HG03135 (cell line): ENCODE results near the gene VPS18.

Experiments
- ATAC-seq: cut with Tn5 transposase; IDR thresholded peaks from one replicate; pipeline ENCODE4 v1.9.1; 2021; ENCODE audit warnings: mild to moderate bottlenecking, moderate library complexity; ENCODE audit not compliant: unreplicated experiment

VPS18 gene

DNA sequence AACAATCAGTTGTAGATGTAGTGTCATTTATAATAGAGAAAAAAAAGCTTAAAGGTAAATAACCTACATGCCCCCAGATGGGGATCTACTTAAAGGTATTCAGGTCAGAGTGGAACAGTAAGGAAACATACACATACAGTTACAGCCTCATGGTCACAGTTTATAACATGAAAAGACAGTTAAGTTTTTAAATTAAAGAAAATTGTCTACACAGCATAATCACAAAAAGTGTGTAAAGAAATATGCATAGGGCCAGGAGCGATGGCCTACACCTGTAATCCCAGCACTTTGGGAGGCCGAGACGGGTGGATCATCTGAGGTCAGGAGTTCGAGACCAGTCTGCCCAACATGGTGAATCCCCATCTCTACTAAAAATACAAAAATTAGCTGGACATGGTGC, 27.1 kb upstream of the VPS18 start:
- no peak for ATAC-seq

GRCh38 chr15:40869686-40870085, 24.6 kb upstream of the VPS18 start:
- no peak for ATAC-seq

GRCh38 chr15:40870716-40871115, 23.5 kb upstream of the VPS18 start:
- ATAC-seq, result no peak

- ATAC-seq, result no peak
Measured at GRCh38 chr15:40871749-40872617, 22.3 kb upstream of the VPS18 start.

GRCh38 chr15:40872791-40873693, 21.2 kb upstream of the VPS18 start:
- ATAC-seq, result peak; percentile 4

- ATAC-seq, result peak; percentile 51
Measured at GRCh38 chr15:40873694-40874561, 20.3 kb upstream of the VPS18 start, which contains the start of gene RHOV. Gene RHOV (minus strand): TSS chr15:40874234. CDS start chr15:40874139, 95 bp downstream.

DNA sequence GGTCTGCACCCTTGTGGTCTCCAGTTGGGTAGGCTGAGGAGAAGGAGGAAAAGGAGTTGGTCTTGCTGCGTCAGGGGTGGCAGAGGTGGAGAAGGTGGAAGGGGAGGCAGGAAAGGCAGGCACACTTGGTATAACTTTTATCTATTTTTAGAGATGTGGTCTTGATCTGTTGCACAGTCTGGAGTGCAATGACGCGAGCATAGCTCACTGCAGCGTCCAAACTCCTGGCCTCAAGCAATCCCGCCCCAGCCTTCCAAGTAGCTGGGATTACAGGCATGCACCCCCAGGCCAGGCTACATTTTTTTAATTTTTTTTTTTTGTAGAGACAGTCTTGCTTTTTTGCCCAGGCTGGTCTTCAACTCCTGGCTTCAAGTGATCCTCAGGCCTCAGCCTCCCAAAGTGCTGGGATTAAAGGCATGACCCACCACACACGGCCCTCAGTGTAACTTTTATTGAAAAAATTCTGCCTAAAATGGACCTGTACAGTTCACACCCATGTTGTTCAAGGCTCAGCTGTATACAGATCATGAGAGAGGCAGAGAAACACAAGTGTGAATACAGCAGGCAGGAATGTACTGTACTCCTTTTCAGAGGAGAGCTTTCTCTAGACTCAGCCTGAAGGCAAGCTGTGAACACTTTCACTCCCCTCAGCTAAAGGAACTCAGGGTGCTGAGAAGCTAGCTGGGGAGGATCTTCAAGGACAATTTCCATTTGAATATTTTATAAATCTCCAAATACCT, 18.1 kb upstream of the VPS18 start:
- ATAC-seq, result no peak

DNA sequence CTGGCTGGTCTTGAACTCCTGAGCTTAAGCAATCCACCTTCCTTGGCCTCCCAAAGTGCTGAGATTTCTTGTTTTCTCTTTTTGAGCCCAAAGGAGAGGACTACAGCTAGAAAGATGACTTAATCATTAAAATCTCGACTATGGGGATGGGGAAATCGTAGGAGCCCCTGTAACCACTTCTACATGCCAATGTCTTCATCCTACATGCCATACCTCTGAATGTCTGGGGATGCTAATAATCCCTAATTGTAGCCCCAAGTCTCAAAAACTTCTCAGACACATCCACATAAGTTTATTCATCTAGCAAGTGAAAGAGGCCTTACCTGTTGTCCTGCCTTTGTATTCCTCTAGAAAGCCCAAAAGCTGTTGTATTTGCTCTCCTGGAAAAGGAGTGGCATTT, 16.6 kb upstream of the VPS18 start:
- ATAC-seq, result no peak

- ATAC-seq, result no peak
Measured at GRCh38 chr15:40878785-40879184, 15.5 kb upstream of the VPS18 start.

GRCh38 chr15:40879609-40880008, 14.6 kb upstream of the VPS18 start:
- no peak for ATAC-seq

GRCh38 chr15:40881351-40881750, 12.9 kb upstream of the VPS18 start:
- ATAC-seq, result no peak

- no peak for ATAC-seq
Measured at GRCh38 chr15:40886586-40886985, 7.7 kb upstream of the VPS18 start.

- no peak for ATAC-seq
Measured at GRCh38 chr15:40889112-40889511, 5.1 kb upstream of the VPS18 start.

DNA sequence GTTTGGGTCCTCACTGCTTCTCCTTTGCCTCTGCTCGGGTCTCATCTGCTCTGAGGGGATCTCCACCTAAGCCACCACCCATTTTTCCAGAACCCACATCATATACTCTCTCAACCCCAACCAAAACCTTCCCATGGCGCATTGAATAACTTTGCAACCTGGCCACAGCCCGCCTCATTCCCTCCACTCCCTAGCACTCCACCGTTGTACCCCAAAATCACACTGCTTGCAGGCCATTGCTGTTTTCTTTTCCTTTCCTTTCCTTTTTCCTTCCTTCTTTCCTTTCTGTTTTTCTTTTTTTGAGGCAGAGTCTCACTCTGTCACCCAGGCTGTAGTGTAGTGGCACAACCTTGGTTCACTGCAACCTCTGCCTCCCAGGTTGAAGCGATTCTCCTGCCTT, 3.1 kb upstream of the VPS18 start:
- no peak for ATAC-seq

DNA sequence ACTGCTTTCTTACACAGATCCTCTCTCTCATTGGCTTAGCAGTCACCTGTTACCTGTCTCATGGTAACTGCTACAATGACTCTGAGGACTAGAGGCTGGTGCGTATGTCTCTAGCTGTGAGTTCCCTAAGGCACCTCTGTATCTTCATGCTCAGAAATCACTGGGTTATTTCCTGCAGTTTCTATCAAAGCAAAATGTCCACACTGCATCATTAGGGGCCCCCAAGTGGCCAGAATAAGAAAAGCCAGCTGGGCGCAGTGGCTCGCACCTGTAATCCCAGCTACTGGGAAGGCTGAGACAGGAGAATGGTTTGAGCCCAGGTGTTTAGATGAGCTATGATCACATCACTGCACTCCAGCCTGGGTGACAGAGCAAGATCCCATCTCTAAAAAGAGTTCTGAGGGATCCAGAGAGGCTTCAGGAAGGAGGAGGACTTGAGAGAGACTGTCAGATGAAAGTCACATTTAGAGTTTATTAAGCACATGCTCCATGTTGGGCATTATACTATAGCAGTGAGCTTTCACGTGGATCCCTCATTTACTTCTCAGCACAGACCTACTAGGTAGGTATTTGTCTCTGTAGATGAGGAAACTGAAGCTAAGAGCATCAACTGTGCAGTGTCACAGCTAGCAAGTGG, 2.3 kb upstream of the VPS18 start:
- ATAC-seq, result no peak

- ATAC-seq, result no peak
Measured at GRCh38 chr15:40892447-40893012, 1.7 kb upstream of the VPS18 start.

DNA sequence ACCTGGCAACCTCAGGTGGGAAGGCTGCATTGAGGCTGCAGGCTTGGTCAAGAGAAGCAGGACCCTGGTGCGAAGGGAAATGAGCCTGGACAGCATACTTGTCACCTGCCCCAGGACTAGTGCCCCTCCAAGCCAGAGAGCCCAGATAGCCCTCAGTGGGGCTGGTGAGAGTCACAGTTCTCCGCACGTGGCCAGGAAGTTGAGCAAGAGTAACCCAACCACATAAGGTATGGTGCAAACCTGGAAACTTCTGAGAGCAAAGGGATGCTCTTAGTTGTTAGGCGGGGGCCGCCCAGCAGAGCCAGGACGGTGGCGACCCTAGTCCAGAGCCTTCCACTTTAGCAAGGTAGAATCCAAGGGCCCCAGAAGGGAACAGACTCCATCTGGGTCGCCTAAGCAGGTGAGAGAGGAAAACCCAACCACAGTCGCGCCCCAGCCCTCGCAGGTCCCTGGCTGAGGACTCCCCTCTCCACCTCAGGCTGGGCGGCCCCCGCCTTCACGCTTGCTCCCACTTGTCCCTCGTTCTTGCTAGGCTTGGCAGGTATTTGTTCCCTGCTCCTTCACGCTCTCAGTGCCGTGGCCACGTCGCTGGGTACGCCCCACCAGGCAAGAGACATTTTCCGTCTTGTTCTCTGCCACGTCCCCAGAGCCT, 1.1 kb upstream of the VPS18 start:
- ATAC-seq, result no peak

DNA sequence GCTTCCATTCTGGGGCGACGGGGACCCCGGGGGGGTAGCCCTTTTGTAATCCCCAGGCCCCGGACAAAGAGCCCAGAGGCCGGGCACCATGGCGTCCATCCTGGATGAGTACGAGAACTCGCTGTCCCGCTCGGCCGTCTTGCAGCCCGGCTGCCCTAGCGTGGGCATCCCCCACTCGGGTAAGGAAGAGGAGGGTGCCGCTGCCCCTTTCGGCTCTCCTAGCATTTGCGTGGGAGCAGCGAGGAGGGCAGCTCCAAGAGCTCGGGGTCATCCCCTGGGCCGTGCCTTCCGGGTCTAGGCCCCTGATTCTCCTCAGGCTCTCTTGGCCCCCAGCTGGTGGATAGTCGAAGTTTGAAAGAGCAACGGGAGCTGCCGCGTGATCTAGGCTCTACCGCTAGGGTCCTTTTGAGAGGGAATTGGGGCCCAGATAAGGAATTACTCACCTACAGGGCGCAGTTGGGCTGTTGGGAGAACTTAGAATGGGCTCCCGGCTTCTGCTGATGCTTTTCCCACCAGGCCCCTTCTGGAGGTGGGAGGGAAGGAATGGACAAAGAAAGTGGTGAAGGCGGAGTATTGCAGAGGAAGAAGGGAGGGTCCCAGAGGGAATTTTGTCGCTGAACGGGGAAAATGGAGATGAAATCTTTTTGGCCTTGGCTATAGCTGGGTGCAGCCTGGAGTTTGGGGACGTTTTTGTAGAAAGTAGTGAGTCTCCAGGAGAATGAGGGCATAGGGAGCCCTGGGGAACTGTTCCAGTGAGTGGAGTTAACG, 615 bp downstream of the VPS18 start:
- peak; percentile 46 for ATAC-seq
